Urothelium cell line (cell line): ENCODE measurements around the gene SP5.
"Not testable (repeated sequence)": the region's sequence is repeated elsewhere in the genome, so short reads cannot be mapped to it uniquely, and the experiment has no call there.

Source experiments
- DNase-seq: peaks from one replicate; pipeline ENCODE4 v3.0.0; 2011; ENCODE audit warnings: low spot score, mixed read lengths
- FAIRE-seq: peaks from 2 replicates; lab custom pipeline; 2011; peaks lifted over from hg19 to GRCh38; lab: Jason Lieb, UNC

The SP5 gene

GRCh38 chr2:170737406-170737805 is 22.3 kb downstream of the SP5 start:
- DNase-seq (no peak), FAIRE-seq (no peak)

- DNase-seq = no peak
- no peak for FAIRE-seq
Measured at GRCh38 chr2:170737821-170738220, 22.7 kb downstream of the SP5 start.

GRCh38 chr2:170739048-170739447 is 23.9 kb downstream of the SP5 start:
- FAIRE-seq (peak; percentile 79), DNase-seq (peak; percentile 76)

GRCh38 chr2:170739507-170740046 is 24.4 kb downstream of the SP5 start:
- FAIRE-seq = no peak
- peak; percentile 39 for DNase-seq

GRCh38 chr2:170740660-170741059 is 25.5 kb downstream of the SP5 start:
- DNase-seq = no peak
- no peak for FAIRE-seq

GRCh38 chr2:170742000-170742399 is 26.9 kb downstream of the SP5 start:
- FAIRE-seq (no peak), DNase-seq (no peak)

GRCh38 chr2:170742896-170743529 is 27.9 kb downstream of the SP5 start:
- FAIRE-seq (no peak), DNase-seq (no peak)

GRCh38 chr2:170743530-170744239 is 28.5 kb downstream of the SP5 start:
- FAIRE-seq (no peak), DNase-seq (no peak)

- DNase-seq = no peak
- FAIRE-seq = no peak
Measured at GRCh38 chr2:170744248-170745002, 29.3 kb downstream of the SP5 start.

- FAIRE-seq (no peak), DNase-seq (no peak)
Measured at GRCh38 chr2:170745305-170745704, 30.2 kb downstream of the SP5 start.

- DNase-seq (no peak), FAIRE-seq (no peak)
Measured at GRCh38 chr2:170747921-170748320, 32.8 kb downstream of the SP5 start.

- FAIRE-seq = peak; percentile 9
- not testable (repeated sequence) for DNase-seq
Measured at GRCh38 chr2:170751555-170751954, 36.4 kb downstream of the SP5 start.

- DNase-seq (no peak), FAIRE-seq (no peak)
Measured at GRCh38 chr2:170761572-170761971, 46.4 kb downstream of the SP5 start.

GRCh38 chr2:170762760-170763159 is 47.6 kb downstream of the SP5 start:
- DNase-seq = no peak
- no peak for FAIRE-seq

GRCh38 chr2:170763232-170763631 is 48.1 kb downstream of the SP5 start:
- FAIRE-seq (no peak), DNase-seq (no peak)

GRCh38 chr2:170764880-170765261 is 49.7 kb downstream of the SP5 start:
- no peak for FAIRE-seq

GRCh38 chr2:170766693-170767092 is 51.6 kb downstream of the SP5 start:
- DNase-seq (no peak), FAIRE-seq (no peak)

More at GRCh38 chr2:170764880-170765261, 49.7 kb downstream of the SP5 start:
- DNase-seq = no peak
